WERI-Rb-1 (cell line): ENCODE measurements around the gene CPNE9.

Source experiments
- DNase-seq: peaks from one replicate; pipeline ENCODE4 v3.0.0-alpha.2; 2020
- H3K27ac ChIP-seq: fragments of 250-450 bp; sonication (Bioruptor Pico); 2 replicates; pipeline ENCODE4 v1.5.1; 2020; ENCODE audit warnings: mild to moderate bottlenecking, moderate library complexity
- H3K27me3 ChIP-seq: fragments of 250-450 bp; sonication (Bioruptor Pico); 2 replicates; pipeline ENCODE4 v1.5.1; 2021; ENCODE audit warnings: mild to moderate bottlenecking, low read depth, moderate library complexity; ENCODE audit not compliant: insufficient read depth, severe bottlenecking
- H3K36me3 ChIP-seq: fragments of 250-450 bp; sonication (Bioruptor Pico); 2 replicates; pipeline ENCODE4 v1.5.1; 2020; ENCODE audit warnings: mild to moderate bottlenecking, moderate library complexity
- H3K4me3 ChIP-seq: 2 replicates; pipeline ENCODE4 v1.5.1; 2011; ENCODE audit warnings: low read depth, mild to moderate bottlenecking, control low read depth, low read length
- H3K9me3 ChIP-seq: fragments of 250-450 bp; sonication (Bioruptor Pico); 2 replicates; pipeline ENCODE4 v1.5.1; 2021; ENCODE audit warnings: mild to moderate bottlenecking, moderate library complexity; ENCODE audit not compliant: severe bottlenecking
- CTCF ChIP-seq: IDR thresholded peaks from 2 replicates; pipeline ENCODE4 v1.5.1; 2011; ENCODE audit warnings: low read depth, mild to moderate bottlenecking, control low read depth, inconsistent platforms, low read length

Gene CPNE9

GRCh38 chr3:9676785-9677184, 26.8 kb upstream of the CPNE9 start:
- DNase-seq = no peak
- Histone ChIP-seq H3K9me3 (no peaks in the 10 kb centered on the region), H3K4me3 (no peak overlapping the region), H3K36me3 (peaks cover 70% of the 10 kb centered on the region), H3K27me3 (no peaks in the 10 kb centered on the region), H3K27ac (no peak overlapping the region)
- TF ChIP-seq CTCF = no peak

- DNase-seq = no peak
- Histone ChIP-seq H3K9me3 (no peaks in the 10 kb centered on the region), H3K4me3 (no peak overlapping the region), H3K36me3 (peaks cover 62% of the 10 kb centered on the region), H3K27me3 (no peaks in the 10 kb centered on the region), H3K27ac (no peak overlapping the region)
- TF ChIP-seq CTCF = no peak
Observed at GRCh38 chr3:9678493-9678892, 25.1 kb upstream of the CPNE9 start.

GRCh38 chr3:9679476-9680080, 24.1 kb upstream of the CPNE9 start:
- Histone ChIP-seq H3K27me3 (no peaks in the 10 kb centered on the region), H3K4me3 (no peak overlapping the region), H3K9me3 (no peaks in the 10 kb centered on the region), H3K36me3 (peaks cover 60% of the 10 kb centered on the region), H3K27ac (no peak overlapping the region)
- no peak for DNase-seq
- no peak for TF ChIP-seq CTCF

GRCh38 chr3:9681011-9681722, 22.5 kb upstream of the CPNE9 start:
- H3K36me3 ChIP-seq = peaks cover 61% of the 10 kb centered on the region
- no peak overlapping the region for H3K27ac ChIP-seq
- no peak overlapping the region for H3K4me3 ChIP-seq
- H3K9me3 ChIP-seq = no peaks in the 10 kb centered on the region
- no peak for DNase-seq
- no peaks in the 10 kb centered on the region for H3K27me3 ChIP-seq
- TF ChIP-seq CTCF = no peak

- Histone ChIP-seq H3K36me3 (peaks cover 61% of the 10 kb centered on the region), H3K27ac (no peak overlapping the region), H3K27me3 (no peaks in the 10 kb centered on the region), H3K4me3 (no peak overlapping the region), H3K9me3 (no peaks in the 10 kb centered on the region)
- no peak for DNase-seq
- TF ChIP-seq CTCF = no peak
Observed at GRCh38 chr3:9681723-9682081, 21.9 kb upstream of the CPNE9 start.

GRCh38 chr3:9682096-9682495, 21.5 kb upstream of the CPNE9 start:
- Histone ChIP-seq H3K36me3 (peaks cover 59% of the 10 kb centered on the region), H3K9me3 (no peaks in the 10 kb centered on the region), H3K27me3 (no peaks in the 10 kb centered on the region), H3K4me3 (no peak overlapping the region), H3K27ac (no peak overlapping the region)
- DNase-seq = no peak
- TF ChIP-seq CTCF = no peak
